Uterus (tissue), 4 donors: ENCODE measurements around the gene SLC36A2. TPM values are rescaled to one million over a fixed set of nuclear protein-coding genes. Genes with fewer than 3 reads are reported as not detected.

Experiments used
- DNase-seq, 2 donors: peaks; one replicate each; pipeline ENCODE4 v3.0.0-alpha.2; 2019 to 2020
- H3K27ac ChIP-seq, 2 donors: fragments of 200-600 bp; sonication (generic); 1 replicate in 1 of 2; 2 replicates in 1 of 2; pipeline ENCODE4 v1.5.1; 2016 to 2018
- H3K27me3 ChIP-seq, 2 donors: fragments of 200-600 bp; sonication (generic); one replicate each; pipeline ENCODE4 v1.5.1; 2018 to 2019; ENCODE audit warnings: control low read depth in 1 of 2
- H3K36me3 ChIP-seq, 2 donors: fragments of 200-600 bp; sonication (generic); one replicate each; pipeline ENCODE4 v1.5.1; 2019; ENCODE audit warnings: control low read depth in 1 of 2
- H3K4me1 ChIP-seq, 2 donors: fragments of 200-600 bp; sonication (generic); one replicate each; pipeline ENCODE4 v1.5.1; 2018 to 2019; ENCODE audit warnings: control low read depth in 1 of 2
- H3K4me3 ChIP-seq, 2 donors: fragments of 200-600 bp; sonication (generic); 1 replicate in 1 of 2; 2 replicates in 1 of 2; pipeline ENCODE4 v1.5.1; 2018 to 2019; ENCODE audit warnings: mild to moderate bottlenecking in 1 of 2
- H3K9me3 ChIP-seq, 2 donors: fragments of 200-600 bp; sonication (generic); one replicate each; pipeline ENCODE4 v1.5.1; 2019; ENCODE audit warnings: control low read depth in 1 of 2
- POLR2A ChIP-seq, 2 donors: fragments of 450-650 bp; IDR thresholded peaks; one replicate each; pipeline ENCODE4 v1.6.1; 2016; ENCODE audit warnings: antibody characterized with exemption in 2 of 2, mild to moderate bottlenecking in 1 of 2, moderate library complexity in 1 of 2
- intact Hi-C: fragments of 100-400 bp; cut with DNase I; formaldehyde crosslinking; loops from one replicate; pipeline ENCODE4 v1.15.1; 2023; ENCODE audit warnings: low total_unique reads
- total RNA-seq, 4 donors: library from RNA; depleted of rRNA in 3 of 4; stranded (reverse); fragments of >200 nt in 3 of 4; gene quantifications; one replicate each; pipeline versions ENCODE4 v1.1.0 to v1.2.4, GENCODE V29; 2014 to 2023
- TF ChIP-seq, protein P1 (sequence below), 4 experiments: fragments of 200-600 bp in 2 of 4; fragments of 450-650 bp in 2 of 4; sonication (generic) in 2 of 4; IDR thresholded peaks; one replicate each; pipeline ENCODE4 v1.5.1; 2016 to 2019; ENCODE audit warnings: antibody characterized with exemption in 4 of 4, mild to moderate bottlenecking in 2 of 4, moderate library complexity in 1 of 4
- donor health status: DM: yes; HTN: yes; CAD: no.

The SLC36A2 gene
- total RNA-seq = not detected

DNA sequence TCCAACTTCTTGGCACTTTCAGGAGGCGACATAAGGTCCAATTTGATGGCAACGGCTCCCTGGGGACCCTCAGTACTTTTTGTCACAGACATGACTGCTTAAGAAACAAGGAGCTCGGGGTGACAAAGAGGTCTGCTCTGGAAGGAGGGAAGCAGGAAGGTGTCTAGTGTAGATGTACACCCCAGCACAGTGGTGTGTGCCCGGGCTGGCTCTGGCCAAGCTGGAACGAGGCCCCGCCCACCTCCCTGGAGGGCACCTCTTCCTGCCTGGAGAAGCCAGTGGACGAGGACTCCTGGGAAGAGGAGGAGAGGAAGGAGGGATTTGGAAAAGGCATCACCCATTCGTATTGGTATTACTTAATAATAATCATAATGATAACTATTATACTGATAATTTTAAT lies at the start of gene SLC36A2:
Gene SLC36A2 (minus strand): TSS at position 191 of the 400 bp plus-strand sequence. CDS start 99 bp downstream, at position 92.
- DNase-seq = no peak

DNA sequence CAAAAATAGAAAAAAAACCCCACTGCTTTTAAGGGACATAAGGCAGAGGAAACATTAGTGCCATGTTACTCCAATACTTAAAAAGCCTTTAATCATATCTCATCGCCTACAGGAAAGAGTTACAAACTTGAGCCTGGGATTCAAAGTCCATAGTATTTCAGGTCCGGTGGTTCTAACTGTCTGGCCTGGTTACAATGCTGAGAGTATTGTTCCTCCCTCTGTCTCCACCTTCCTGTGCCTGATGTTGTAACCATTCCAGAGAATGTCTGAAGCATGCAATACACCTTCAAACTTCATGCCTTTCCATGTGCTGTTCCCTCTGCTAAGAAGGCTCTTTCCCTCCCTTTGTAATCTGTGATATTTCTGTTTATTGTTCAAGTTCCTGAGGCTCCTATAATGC lies 41.6 kb upstream of the SLC36A2 start:
- no peaks in the 10 kb centered on the region for H3K9me3 ChIP-seq
- H3K4me3 ChIP-seq = no peak overlapping the region
- H3K27me3 ChIP-seq = no peaks in the 10 kb centered on the region
- H3K4me1 ChIP-seq = no peaks in the 10 kb centered on the region
- no peak overlapping the region for H3K27ac ChIP-seq
- TF ChIP-seq, protein P1, sequence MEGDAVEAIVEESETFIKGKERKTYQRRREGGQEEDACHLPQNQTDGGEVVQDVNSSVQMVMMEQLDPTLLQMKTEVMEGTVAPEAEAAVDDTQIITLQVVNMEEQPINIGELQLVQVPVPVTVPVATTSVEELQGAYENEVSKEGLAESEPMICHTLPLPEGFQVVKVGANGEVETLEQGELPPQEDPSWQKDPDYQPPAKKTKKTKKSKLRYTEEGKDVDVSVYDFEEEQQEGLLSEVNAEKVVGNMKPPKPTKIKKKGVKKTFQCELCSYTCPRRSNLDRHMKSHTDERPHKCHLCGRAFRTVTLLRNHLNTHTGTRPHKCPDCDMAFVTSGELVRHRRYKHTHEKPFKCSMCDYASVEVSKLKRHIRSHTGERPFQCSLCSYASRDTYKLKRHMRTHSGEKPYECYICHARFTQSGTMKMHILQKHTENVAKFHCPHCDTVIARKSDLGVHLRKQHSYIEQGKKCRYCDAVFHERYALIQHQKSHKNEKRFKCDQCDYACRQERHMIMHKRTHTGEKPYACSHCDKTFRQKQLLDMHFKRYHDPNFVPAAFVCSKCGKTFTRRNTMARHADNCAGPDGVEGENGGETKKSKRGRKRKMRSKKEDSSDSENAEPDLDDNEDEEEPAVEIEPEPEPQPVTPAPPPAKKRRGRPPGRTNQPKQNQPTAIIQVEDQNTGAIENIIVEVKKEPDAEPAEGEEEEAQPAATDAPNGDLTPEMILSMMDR (IDR thresholded peaks at IDR 0.05) = no peak
- TF ChIP-seq POLR2A (IDR thresholded peaks at IDR 0.05) = no peak
- intact Hi-C loops = no loop called here
- no peak for DNase-seq
- H3K36me3 ChIP-seq = no peaks in the 10 kb centered on the region

More for the DNA sequence above, at the start of gene SLC36A2:
- no peak within 1 kb of the TSS for H3K4me3 ChIP-seq
- H3K4me1 ChIP-seq = no peaks in the 10 kb centered on the region
- H3K27ac ChIP-seq = no peak within 1 kb of the TSS
- H3K27me3 ChIP-seq = no peaks in the 10 kb centered on the region
- intact Hi-C loops = no loop called here
- TF ChIP-seq, protein P1 (IDR thresholded peaks at IDR 0.05) = no peak
- TF ChIP-seq POLR2A (IDR thresholded peaks at IDR 0.05) = no peak
- no peaks in the 10 kb centered on the region for H3K36me3 ChIP-seq
- H3K9me3 ChIP-seq = no peaks in the 10 kb centered on the region

GRCh38 chr5:151384106-151384505 lies 36.7 kb upstream of the SLC36A2 start:
- Histone ChIP-seq H3K9me3 (no peaks in the 10 kb centered on the region), H3K36me3 (no peaks in the 10 kb centered on the region), H3K4me1 (no peaks in the 10 kb centered on the region), H3K4me3 (no peak overlapping the region), H3K27me3 (no peaks in the 10 kb centered on the region), H3K27ac (no peak overlapping the region)
- TF ChIP-seq POLR2A (IDR thresholded peaks at IDR 0.05) = no peak
- TF ChIP-seq, protein P1 (IDR thresholded peaks at IDR 0.05) = no peak
- intact Hi-C loops = no loop called here
- no peak for DNase-seq

DNA sequence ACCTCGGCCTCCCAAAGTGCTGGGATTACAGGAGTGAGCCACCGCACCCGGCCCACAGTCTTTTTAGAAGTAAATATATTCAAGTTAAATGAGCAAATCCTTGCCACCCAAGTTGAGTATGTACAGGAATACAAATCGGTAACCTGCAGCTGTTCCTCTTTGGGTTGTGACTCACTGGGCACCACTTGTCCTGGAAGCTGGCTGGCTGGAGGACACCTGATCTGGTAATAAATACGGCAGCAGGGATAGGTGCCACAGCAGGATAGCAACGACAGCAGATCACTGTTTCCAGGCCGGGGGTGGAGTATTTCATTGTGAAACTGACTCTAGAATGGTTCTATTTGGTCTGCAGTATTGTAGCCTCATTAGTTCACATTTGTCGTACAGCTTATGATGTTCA lies 35.7 kb upstream of the SLC36A2 start:
- Histone ChIP-seq H3K9me3 (no peaks in the 10 kb centered on the region), H3K27ac (no peak overlapping the region), H3K27me3 (no peaks in the 10 kb centered on the region), H3K4me1 (no peaks in the 10 kb centered on the region), H3K36me3 (no peaks in the 10 kb centered on the region), H3K4me3 (no peak overlapping the region)
- no peak for TF ChIP-seq POLR2A (IDR thresholded peaks at IDR 0.05)
- TF ChIP-seq, protein P1 (IDR thresholded peaks at IDR 0.05) = no peak
- DNase-seq = no peak
- intact Hi-C loops = no loop called here

DNA sequence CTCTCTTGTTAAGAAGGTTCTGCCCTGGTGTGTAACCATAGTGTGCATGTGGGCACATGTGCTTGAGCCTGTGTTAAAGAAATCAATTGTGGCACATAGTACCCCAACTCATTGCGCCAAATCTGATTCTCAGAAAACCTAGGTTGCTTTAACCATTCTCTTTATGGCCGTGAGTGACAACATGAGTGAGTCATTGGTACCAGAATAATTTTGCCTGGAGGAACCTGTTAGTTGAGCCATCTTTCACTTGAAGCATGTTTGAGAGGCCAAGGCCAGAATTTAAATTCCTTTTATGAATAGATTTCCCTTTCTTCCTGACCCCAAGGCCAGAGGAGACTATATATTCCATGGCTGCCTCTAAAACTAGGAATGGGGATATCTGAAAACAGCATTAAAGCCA lies 35.2 kb upstream of the SLC36A2 start:
- Histone ChIP-seq H3K4me1 (no peaks in the 10 kb centered on the region), H3K27me3 (no peaks in the 10 kb centered on the region), H3K36me3 (no peaks in the 10 kb centered on the region), H3K4me3 (no peak overlapping the region), H3K9me3 (no peaks in the 10 kb centered on the region), H3K27ac (no peak overlapping the region)
- no peak for TF ChIP-seq POLR2A (IDR thresholded peaks at IDR 0.05)
- TF ChIP-seq, protein P1 (IDR thresholded peaks at IDR 0.05) = no peak
- intact Hi-C loops = no loop called here
- no peak for DNase-seq
